DOHH2 (cell line): ENCODE measurements around the gene KLHL33.

Source experiments
- CTCF ChIP-seq: fragments of 200-600 bp; sonication (generic); IDR thresholded peaks from one replicate; pipeline ENCODE4 v1.5.1; 2014; ENCODE audit warnings: antibody characterized with exemption, mild to moderate bottlenecking, low read depth, low read length; ENCODE audit not compliant: poor library complexity, severe bottlenecking
- EZH2phosphoT487 ChIP-seq: fragments of 200-600 bp; sonication (generic); IDR thresholded peaks from 2 replicates; pipeline ENCODE4 v1.6.1; 2017; ENCODE audit warnings: borderline replicate concordance, mild to moderate bottlenecking, antibody characterized with exemption, low read length, moderate library complexity, mixed read lengths

- TF ChIP-seq CTCF (no peak), EZH2phosphoT487 (no peak)
Measured at GRCh38 chr14:20380681-20381080, 55.3 kb downstream of the KLHL33 start.
